Spleen (tissue), 11 donors: ENCODE data around the gene IL34. TPM values are rescaled to one million over a fixed set of nuclear protein-coding genes. Genes with fewer than 3 reads are reported as not detected.
A peak's percentile ranks its signal among the peaks of the same experiment; 100 is the strongest.
"Not testable (repeated sequence)": the region's sequence is repeated elsewhere in the genome, so short reads cannot be mapped to it uniquely, and the experiment has no call there.

Experiments used
- DNase-seq: peaks from one replicate; pipeline ENCODE4 v3.0.0-alpha.2; 2020
- H3K27ac ChIP-seq, 8 donors: fragments of 200-600 bp; sonication (generic) in 7 of 8; 1 replicate in 4 of 8; 2 replicates in 4 of 8; pipeline versions ENCODE4 v1.5.0 to v1.8.0; 2016 to 2021; ENCODE audit warnings: inconsistent platforms in 4 of 8, mild to moderate bottlenecking in 4 of 8, moderate library complexity in 1 of 8
- H3K27me3 ChIP-seq, 7 donors: fragments of 200-600 bp; sonication (generic) in 6 of 7; replicated peaks in 1 of 7; 1 replicate in 4 of 7; 2 replicates in 3 of 7; pipeline versions ENCODE4 v1.5.0 to v1.8.0; 2016 to 2021; ENCODE audit warnings: inconsistent platforms in 3 of 7, mild to moderate bottlenecking in 1 of 7
- H3K36me3 ChIP-seq, 6 donors: fragments of 200-600 bp; sonication (generic) in 5 of 6; 1 replicate in 4 of 6; 2 replicates in 2 of 6; pipeline versions ENCODE4 v1.5.0 to v1.8.0; 2016 to 2021; ENCODE audit warnings: inconsistent platforms in 2 of 6
- H3K4me1 ChIP-seq, 6 donors: fragments of 200-600 bp; sonication (generic) in 5 of 6; 1 replicate in 3 of 6; 2 replicates in 3 of 6; pipeline versions ENCODE4 v1.5.0 to v1.8.0; 2016 to 2021; ENCODE audit warnings: inconsistent platforms in 3 of 6
- H3K4me3 ChIP-seq, 8 donors: fragments of 200-600 bp; sonication (generic) in 7 of 8; 1 replicate in 4 of 8; 2 replicates in 4 of 8; pipeline versions ENCODE4 v1.5.0 to v1.8.0; 2016 to 2021; ENCODE audit warnings: inconsistent platforms in 4 of 8, mild to moderate bottlenecking in 4 of 8, moderate library complexity in 2 of 8
- H3K9me3 ChIP-seq, 8 donors: fragments of 200-600 bp; sonication (generic) in 7 of 8; 1 replicate in 4 of 8; 2 replicates in 4 of 8; pipeline versions ENCODE4 v1.5.0 to v1.8.0; 2016 to 2021; ENCODE audit warnings: inconsistent platforms in 4 of 8
- POLR2A ChIP-seq, 3 donors: fragments of 450-650 bp; IDR thresholded peaks; one replicate each; pipeline ENCODE4 v1.5.1; 2017; ENCODE audit warnings: antibody characterized with exemption in 3 of 3, mild to moderate bottlenecking in 1 of 3
- POLR2AphosphoS5 ChIP-seq, 3 donors: sonication (generic); formaldehyde crosslinking; IDR thresholded peaks; one replicate each; pipeline ENCODE4 v1.5.1; 2017; ENCODE audit warnings: antibody characterized with exemption in 3 of 3
- WGBS, 5 donors: extraction: QIAGEN DNeasy Blood & Tissue Kit in 3 of 5; methylation state at CpG; one replicate each; pipeline versions ENCODE4 v1.1.5 to v1.1.7; 2013 to 2018; 5-methylcytosine and 5-hydroxymethylcytosine counted together
- intact Hi-C: fragments of 100-400 bp; cut with DNase I; formaldehyde crosslinking; loops from one replicate; pipeline ENCODE4 v1.15.0; 2023; ENCODE audit warnings: low total_unique reads
- polyA plus RNA-seq, 3 donors: library from polyadenylated mRNA; stranded (reverse); fragments of 200-250 nt; gene quantifications; one replicate each; pipeline ENCODE4 v1.2.1, GENCODE V29; 2013
- total RNA-seq, 7 donors: library from RNA; depleted of rRNA in 3 of 7; stranded (reverse); fragments of >200 nt in 3 of 7; fragmentation: NEBNext Ultra II Directional in 4 of 7; extraction: Animal tissue kit (Norgen Biotek cat#: 25700) in 4 of 7; gene quantifications; one replicate each; pipeline versions ENCODE4 v1.1.0 to v1.2.1, GENCODE V29; 2016 to 2021
- TF ChIP-seq, protein P1 (sequence below), 11 experiments: fragments of 200-600 bp in 7 of 11; fragments of 450-650 bp in 4 of 11; sonication (generic) in 4 of 11; IDR thresholded peaks in 8 of 11; conservative IDR thresholded peaks in 3 of 11; 1 replicate in 7 of 11; 2 replicates in 4 of 11; pipeline versions ENCODE4 v1.4.0 to v1.8.0; 2016 to 2021; ENCODE audit warnings: antibody characterized with exemption in 11 of 11, inconsistent platforms in 4 of 11, mild to moderate bottlenecking in 1 of 11
- donor health status: healthy with polysubstance abuse.
- donor health status: DM: no; HTN: no; CAD: no; lungs with moderate emphysema.
- donor health status: DM: no; HTN: no; CAD: no.
- donor health status: Bipolar disorder and iron deficiency.
- donor health status: healthy.
- donor health status: DM: no; HTN: no; CAD: no.
- donor health status: DM: yes; HTN: yes; CAD: no.

Gene IL34
- total and polyA plus RNA-seq, 10 donors = 20.3 to 258 (median 128) TPM

DNA sequence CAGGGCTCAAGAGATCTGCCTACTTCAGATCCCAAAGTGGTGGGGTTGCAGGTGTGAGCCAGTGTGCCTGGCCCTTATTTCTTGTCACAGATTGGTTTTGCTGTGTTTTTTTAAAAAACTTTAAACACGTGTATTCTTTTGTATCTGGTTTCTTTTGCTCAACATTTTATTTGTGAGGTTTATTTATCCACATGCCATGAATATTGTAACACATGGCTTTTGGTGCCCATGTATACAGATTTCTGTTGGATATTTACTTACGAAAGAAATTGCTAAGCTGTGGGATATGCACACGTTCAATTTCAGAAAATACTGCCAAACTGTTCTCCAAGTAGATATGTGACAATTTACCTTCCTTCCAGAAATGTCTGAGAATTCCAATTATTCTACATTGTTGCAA, 18.7 kb upstream of the IL34 start:
- Histone ChIP-seq H3K36me3 (no peaks in the 10 kb centered on the region), H3K27me3 (no peaks in the 10 kb centered on the region), H3K9me3 (peaks cover 0 to 15% (median 7%) of the 10 kb centered on the region in 8 donors), H3K27ac (peak overlapping the region in 2 of 8 donors; percentile 5 to 10), H3K4me1 (peaks cover 0 to 4% (median 0%) of the 10 kb centered on the region in 6 donors), H3K4me3 (no peak overlapping the region)
- TF ChIP-seq POLR2A (IDR thresholded peaks at IDR 0.05) (no peak), POLR2AphosphoS5 (IDR thresholded peaks at IDR 0.05) (no peak)
- TF ChIP-seq, protein P1, sequence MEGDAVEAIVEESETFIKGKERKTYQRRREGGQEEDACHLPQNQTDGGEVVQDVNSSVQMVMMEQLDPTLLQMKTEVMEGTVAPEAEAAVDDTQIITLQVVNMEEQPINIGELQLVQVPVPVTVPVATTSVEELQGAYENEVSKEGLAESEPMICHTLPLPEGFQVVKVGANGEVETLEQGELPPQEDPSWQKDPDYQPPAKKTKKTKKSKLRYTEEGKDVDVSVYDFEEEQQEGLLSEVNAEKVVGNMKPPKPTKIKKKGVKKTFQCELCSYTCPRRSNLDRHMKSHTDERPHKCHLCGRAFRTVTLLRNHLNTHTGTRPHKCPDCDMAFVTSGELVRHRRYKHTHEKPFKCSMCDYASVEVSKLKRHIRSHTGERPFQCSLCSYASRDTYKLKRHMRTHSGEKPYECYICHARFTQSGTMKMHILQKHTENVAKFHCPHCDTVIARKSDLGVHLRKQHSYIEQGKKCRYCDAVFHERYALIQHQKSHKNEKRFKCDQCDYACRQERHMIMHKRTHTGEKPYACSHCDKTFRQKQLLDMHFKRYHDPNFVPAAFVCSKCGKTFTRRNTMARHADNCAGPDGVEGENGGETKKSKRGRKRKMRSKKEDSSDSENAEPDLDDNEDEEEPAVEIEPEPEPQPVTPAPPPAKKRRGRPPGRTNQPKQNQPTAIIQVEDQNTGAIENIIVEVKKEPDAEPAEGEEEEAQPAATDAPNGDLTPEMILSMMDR (IDR thresholded peaks at IDR 0.05 in 8 of 11, conservative IDR thresholded peaks at IDR 0.05 in 3 of 11) = no peak
- intact Hi-C loops = no loop called here
- 73 to 88% (median 84%) methylated on average over 3 of the region's 3 CpGs for WGBS, 5 donors
- no peak for DNase-seq

DNA sequence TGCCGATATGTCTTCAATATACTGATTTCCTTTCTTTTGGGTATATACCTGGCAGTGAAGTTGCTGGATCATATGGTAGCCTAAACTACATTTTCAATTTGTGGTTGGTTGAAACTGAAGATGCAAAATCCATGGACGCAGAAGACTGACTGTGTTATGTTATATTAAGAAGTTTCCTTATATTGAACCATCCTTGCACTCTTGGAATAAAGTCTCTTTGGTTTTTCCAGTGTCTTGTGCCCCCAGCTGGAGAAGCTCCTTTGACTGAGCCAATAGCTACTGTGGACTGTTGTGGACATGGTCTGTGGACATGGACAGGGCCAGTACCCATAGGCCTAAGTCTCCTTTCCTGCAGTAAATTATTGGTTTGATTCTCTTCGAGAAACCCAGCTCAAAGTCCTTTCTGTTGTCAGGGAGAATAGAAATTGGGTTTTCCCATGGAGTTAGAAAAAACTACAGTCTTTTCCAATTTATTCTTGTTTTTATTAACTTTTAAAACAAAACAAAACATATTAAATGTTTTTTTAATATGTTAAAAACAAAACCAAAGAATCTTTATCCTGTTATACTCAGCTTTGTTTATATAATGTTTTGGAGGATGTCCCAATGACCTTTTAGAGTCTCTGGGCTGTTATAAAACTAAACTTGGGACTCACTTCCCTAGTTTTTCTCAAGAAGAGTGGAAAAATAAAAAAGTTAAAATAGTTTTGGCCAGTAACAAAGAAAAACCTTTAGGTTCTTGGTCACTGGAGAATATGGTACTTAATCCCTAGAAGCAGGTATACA, 15.2 kb upstream of the IL34 start:
- intact Hi-C loops = no loop called here
- H3K27ac ChIP-seq = peak overlapping the region in 2 of 8 donors; percentile 8 to 27

DNA sequence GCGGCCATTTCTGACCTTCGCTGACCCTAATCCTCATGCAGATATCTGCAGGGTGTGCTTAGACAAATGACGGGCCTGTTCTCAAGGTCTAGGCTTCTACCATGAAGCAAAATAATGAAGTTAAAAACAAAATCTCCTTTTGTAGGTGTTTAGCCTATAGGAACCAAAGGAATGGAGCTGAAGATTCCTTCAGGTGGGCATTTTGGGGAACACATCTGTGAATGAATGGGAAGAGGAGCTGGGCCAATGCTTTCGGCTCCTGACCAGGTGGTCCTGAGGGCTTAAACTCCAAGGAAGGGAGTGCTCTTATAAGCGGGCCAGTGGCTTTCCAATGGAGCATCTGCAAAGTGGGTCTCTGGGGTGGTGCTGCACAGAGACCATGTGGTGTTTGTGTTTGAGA, 14.1 kb upstream of the IL34 start:
- Histone ChIP-seq H3K4me3 (no peak overlapping the region), H3K4me1 (peaks cover 0 to 8% (median 2%) of the 10 kb centered on the region in 6 donors), H3K9me3 (peaks cover 0 to 15% (median 7%) of the 10 kb centered on the region in 8 donors), H3K27ac (no peak overlapping the region), H3K36me3 (peaks cover 0 to 16% (median 0%) of the 10 kb centered on the region in 6 donors), H3K27me3 (no peaks in the 10 kb centered on the region)
- intact Hi-C loops = no loop called here
- 86 to 98% (median 94%) methylated on average over 5 of the region's 5 CpGs for WGBS, 5 donors
- TF ChIP-seq, protein P1 (IDR thresholded peaks at IDR 0.05 in 8 of 11, conservative IDR thresholded peaks at IDR 0.05 in 3 of 11) = no peak
- TF ChIP-seq POLR2A (IDR thresholded peaks at IDR 0.05) = no peak
- TF ChIP-seq POLR2AphosphoS5 (IDR thresholded peaks at IDR 0.05) = no peak
- no peak for DNase-seq

More for the DNA sequence above, 15.2 kb upstream of the IL34 start:
- Histone ChIP-seq H3K4me3 (no peak overlapping the region), H3K27me3 (no peaks in the 10 kb centered on the region), H3K36me3 (peaks cover 0 to 16% (median 0%) of the 10 kb centered on the region in 6 donors), H3K4me1 (peaks cover 0 to 10% (median 2%) of the 10 kb centered on the region in 6 donors), H3K9me3 (peaks cover 0 to 15% (median 7%) of the 10 kb centered on the region in 8 donors)
- no peak for DNase-seq
- WGBS, 5 donors = 72 to 94% (median 87%) methylated on average over 3 of the region's 3 CpGs
- TF ChIP-seq POLR2AphosphoS5 (IDR thresholded peaks at IDR 0.05) (no peak), POLR2A (IDR thresholded peaks at IDR 0.05) (no peak)
- TF ChIP-seq, protein P1 (IDR thresholded peaks at IDR 0.05 in 8 of 11, conservative IDR thresholded peaks at IDR 0.05 in 3 of 11) = no peak

DNA sequence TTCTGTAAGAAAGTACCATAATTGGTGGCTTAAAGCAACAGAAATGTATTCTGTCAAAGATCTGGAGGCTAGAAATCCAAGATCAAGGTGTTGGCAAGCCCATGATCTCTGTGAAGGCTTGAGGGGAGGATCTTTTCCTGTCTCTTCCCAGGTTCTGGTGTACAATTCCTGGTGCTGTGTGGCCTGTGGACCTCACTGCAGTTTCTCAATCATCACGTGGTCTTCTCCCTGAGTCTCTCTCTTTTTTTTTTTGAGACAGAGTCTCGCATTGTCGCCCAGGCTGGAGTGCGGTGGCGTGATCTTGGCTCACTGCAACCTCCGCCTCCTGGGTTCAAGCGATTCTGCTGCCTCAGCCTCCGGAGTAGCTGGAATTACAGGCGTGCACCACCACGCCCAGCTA, 12.7 kb upstream of the IL34 start:
- H3K4me1 ChIP-seq, H3K27me3 ChIP-seq, H3K27ac ChIP-seq, intact Hi-C loops, DNase-seq, H3K4me3 ChIP-seq: not testable (repeated sequence)
- peaks cover 0 to 15% (median 7%) of the 10 kb centered on the region in 8 donors for H3K9me3 ChIP-seq
- peaks cover 0 to 16% (median 0%) of the 10 kb centered on the region in 6 donors for H3K36me3 ChIP-seq
- 82 to 92% (median 87%) methylated on average over 10 of the region's 10 CpGs for WGBS, 5 donors
